Activated CD4-positive, alpha-beta T cell treated with anti-CD3 and anti-CD28 coated beads, Interleukin-2, amount 10 ng/mL, durations not matched to agents 7 days and 5 days (primary cell): ENCODE data around the gene CCDC146. TPM values are rescaled to one million over a fixed set of nuclear protein-coding genes. Genes with fewer than 3 reads are reported as not detected.
"Not testable (repeated sequence)": the region's sequence is repeated elsewhere in the genome, so short reads cannot be mapped to it uniquely, and the experiment has no call there.

Experiments
- CTCF ChIA-PET: fragments of 350-600 bp; sonication (Branson Sonifier 250); formaldehyde crosslinking; loops from one replicate; lab custom pipeline; 2021; ENCODE audit warnings: antibody characterized with exemption; lab: Charles Lee
- POLR2A ChIA-PET: fragments of 350-600 bp; sonication (Branson Sonifier 250); formaldehyde crosslinking; loops from one replicate; lab custom pipeline; 2021; ENCODE audit warnings: antibody characterized with exemption; lab: Charles Lee
- DNase-seq: peaks from one replicate; pipeline ENCODE4 v3.0.0-alpha.2; 2020
- H3K27ac Mint-ChIP-seq: one replicate; pipeline ENCODE4 v1.8.0; 2021; ENCODE audit warnings: mild to moderate bottlenecking, moderate library complexity, mixed read lengths
- H3K27me3 Mint-ChIP-seq: one replicate; pipeline ENCODE4 v1.8.0; 2021; ENCODE audit warnings: mixed read lengths
- H3K36me3 Mint-ChIP-seq: one replicate; pipeline ENCODE4 v1.8.0; 2021; ENCODE audit warnings: low read depth, mixed read lengths
- H3K4me1 Mint-ChIP-seq: one replicate; pipeline ENCODE4 v1.8.0; 2021; ENCODE audit warnings: mixed read lengths
- H3K4me3 Mint-ChIP-seq: one replicate; pipeline ENCODE4 v1.8.0; 2021; ENCODE audit warnings: mild to moderate bottlenecking, moderate library complexity, mixed read lengths
- H3K9me3 Mint-ChIP-seq: one replicate; pipeline ENCODE4 v1.8.0; 2021; ENCODE audit warnings: mixed read lengths
- total RNA-seq, 2 experiments: library from RNA; stranded (reverse); gene quantifications; one replicate each; pipeline ENCODE4 v1.2.3, GENCODE V29; 2021

The CCDC146 gene
- total RNA-seq, 2 experiments from 2014 or later = 9.2 to 10.5 TPM

GRCh38 chr7:77222819-77223218 lies 100.4 kb downstream of the CCDC146 start:
- Mint-ChIP-seq H3K9me3 (peaks cover 15% of the 10 kb centered on the region), H3K4me1 (peaks cover 23% of the 10 kb centered on the region), H3K36me3 (peaks cover 8% of the 10 kb centered on the region), H3K4me3 (no peak overlapping the region), H3K27me3 (no peaks in the 10 kb centered on the region), H3K27ac (no peak overlapping the region)
- ChIA-PET CTCF (interaction anchor here (1.5 kb wide), 1 partner anchor 109 kb away, joined by 3 read pairs; no protein-coding TSS in a partner anchor), POLR2A (no interaction called here)
- no peak for DNase-seq

- DNase-seq = no peak
- POLR2A ChIA-PET = no interaction called here
- H3K4me3 Mint-ChIP-seq = no peak overlapping the region
- peaks cover 15% of the 10 kb centered on the region for H3K9me3 Mint-ChIP-seq
- no peaks in the 10 kb centered on the region for H3K27me3 Mint-ChIP-seq
- H3K4me1 Mint-ChIP-seq = peaks cover 23% of the 10 kb centered on the region
- no peak overlapping the region for H3K27ac Mint-ChIP-seq
- CTCF ChIA-PET = interaction anchor here (1.1 to 1.5 kb wide), 2 partner anchors 24 to 109 kb away, joined by 3 read pairs; no protein-coding TSS in a partner anchor
- H3K36me3 Mint-ChIP-seq = peaks cover 8% of the 10 kb centered on the region
These were observed 100.8 kb downstream of the CCDC146 start for GRCh38 chr7:77223261-77223660.

GRCh38 chr7:77226357-77226839 lies 104.0 kb downstream of the CCDC146 start:
- H3K4me1 Mint-ChIP-seq = peaks cover 22% of the 10 kb centered on the region
- H3K36me3 Mint-ChIP-seq = peaks cover 5% of the 10 kb centered on the region
- no peak overlapping the region for H3K27ac Mint-ChIP-seq
- POLR2A ChIA-PET = no interaction called here
- DNase-seq = no peak
- CTCF ChIA-PET = interaction anchor here (1.0 to 1.3 kb wide), 3 partner anchors 11 to 28 kb away, joined by 3 read pairs; no protein-coding TSS in a partner anchor
- no peak overlapping the region for H3K4me3 Mint-ChIP-seq
- no peaks in the 10 kb centered on the region for H3K27me3 Mint-ChIP-seq
- peaks cover 3% of the 10 kb centered on the region for H3K9me3 Mint-ChIP-seq

- H3K4me3 Mint-ChIP-seq, POLR2A ChIA-PET, H3K27ac Mint-ChIP-seq, CTCF ChIA-PET, H3K36me3 Mint-ChIP-seq, H3K27me3 Mint-ChIP-seq, H3K9me3 Mint-ChIP-seq, H3K4me1 Mint-ChIP-seq, DNase-seq: not testable (repeated sequence)
These were observed 106.4 kb downstream of the CCDC146 start for GRCh38 chr7:77228795-77229194.

GRCh38 chr7:77232467-77232866 lies 110.1 kb downstream of the CCDC146 start:
- Mint-ChIP-seq H3K4me1 (no peaks in the 10 kb centered on the region), H3K9me3 (peaks cover 4% of the 10 kb centered on the region), H3K4me3 (no peak overlapping the region), H3K27ac (no peak overlapping the region), H3K36me3 (peaks cover 11% of the 10 kb centered on the region), H3K27me3 (no peaks in the 10 kb centered on the region)
- no peak for DNase-seq
- ChIA-PET CTCF (interaction anchor here (2.1 kb wide), 1 partner anchor 15 kb away, joined by 8 read pairs; no protein-coding TSS in a partner anchor), POLR2A (no interaction called here)

- H3K4me1 Mint-ChIP-seq = peaks cover 15% of the 10 kb centered on the region
- POLR2A ChIA-PET = no interaction called here
These were observed 112.9 kb downstream of the CCDC146 start for GRCh38 chr7:77235276-77235675.

GRCh38 chr7:77238703-77239136 lies 116.3 kb downstream of the CCDC146 start:
- Mint-ChIP-seq H3K4me3 (no peak overlapping the region), H3K9me3 (peaks cover 8% of the 10 kb centered on the region), H3K27ac (no peak overlapping the region), H3K4me1 (peaks cover 21% of the 10 kb centered on the region), H3K27me3 (no peaks in the 10 kb centered on the region), H3K36me3 (peaks cover 10% of the 10 kb centered on the region)
- ChIA-PET CTCF (interaction anchor here (0.7 to 2.6 kb wide), 3 partner anchors 8 to 692 kb away, joined by 3 to 14 read pairs (median 3); partner anchors contain the start of gene CCDC146), POLR2A (no interaction called here)
- no peak for DNase-seq

More at GRCh38 chr7:77235276-77235675, 112.9 kb downstream of the CCDC146 start:
- peaks cover 10% of the 10 kb centered on the region for H3K9me3 Mint-ChIP-seq
- no peak overlapping the region for H3K27ac Mint-ChIP-seq
- DNase-seq = no peak
- no peaks in the 10 kb centered on the region for H3K27me3 Mint-ChIP-seq
- H3K36me3 Mint-ChIP-seq = peaks cover 10% of the 10 kb centered on the region
- CTCF ChIA-PET = no interaction called here
- no peak overlapping the region for H3K4me3 Mint-ChIP-seq

- Mint-ChIP-seq H3K27ac (peak overlapping the region; percentile 6), H3K9me3 (peaks cover 8% of the 10 kb centered on the region), H3K4me1 (peaks cover 21% of the 10 kb centered on the region), H3K27me3 (no peaks in the 10 kb centered on the region), H3K36me3 (peaks cover 10% of the 10 kb centered on the region), H3K4me3 (no peak overlapping the region)
- ChIA-PET CTCF (interaction anchor here (1.7 to 2.6 kb wide), 2 partner anchors 7 to 117 kb away, joined by 3 to 14 read pairs; partner anchors contain the start of gene CCDC146), POLR2A (no interaction called here)
- DNase-seq = no peak
These were observed 117.1 kb downstream of the CCDC146 start for GRCh38 chr7:77239471-77239870.

GRCh38 chr7:77242068-77242467 lies 119.7 kb downstream of the CCDC146 start:
- H3K9me3 Mint-ChIP-seq = peaks cover 6% of the 10 kb centered on the region
- no peak for DNase-seq
- no peak overlapping the region for H3K4me3 Mint-ChIP-seq
- H3K27me3 Mint-ChIP-seq = no peaks in the 10 kb centered on the region
- H3K27ac Mint-ChIP-seq = no peak overlapping the region
- peaks cover 27% of the 10 kb centered on the region for H3K4me1 Mint-ChIP-seq
- ChIA-PET CTCF (no interaction called here), POLR2A (no interaction called here)
- peaks cover 8% of the 10 kb centered on the region for H3K36me3 Mint-ChIP-seq

- Mint-ChIP-seq H3K27ac (no peak overlapping the region), H3K27me3 (no peaks in the 10 kb centered on the region), H3K4me3 (no peak overlapping the region), H3K4me1 (peaks cover 27% of the 10 kb centered on the region), H3K36me3 (peaks cover 4% of the 10 kb centered on the region), H3K9me3 (peaks cover 6% of the 10 kb centered on the region)
- no peak for DNase-seq
- CTCF ChIA-PET = no interaction called here
- POLR2A ChIA-PET = no interaction called here
These were observed 120.1 kb downstream of the CCDC146 start for GRCh38 chr7:77242554-77242953.

GRCh38 chr7:77244222-77244934 lies 122.0 kb downstream of the CCDC146 start:
- Mint-ChIP-seq H3K9me3 (peaks cover 3% of the 10 kb centered on the region), H3K4me3 (no peak overlapping the region), H3K36me3 (peaks cover 4% of the 10 kb centered on the region), H3K4me1 (peaks cover 19% of the 10 kb centered on the region), H3K27ac (no peak overlapping the region), H3K27me3 (no peaks in the 10 kb centered on the region)
- CTCF ChIA-PET = no interaction called here
- POLR2A ChIA-PET = no interaction called here
- no peak for DNase-seq

GRCh38 chr7:77245015-77245755 lies 122.8 kb downstream of the CCDC146 start:
- Mint-ChIP-seq H3K36me3 (peaks cover 4% of the 10 kb centered on the region), H3K4me1 (peaks cover 13% of the 10 kb centered on the region), H3K27me3 (no peaks in the 10 kb centered on the region), H3K4me3 (no peak overlapping the region), H3K9me3 (peaks cover under 1% of the 10 kb centered on the region), H3K27ac (no peak overlapping the region)
- CTCF ChIA-PET = interaction anchor here (1.0 to 2.6 kb wide), 2 partner anchors 7 to 13 kb away, joined by 4 to 14 read pairs; no protein-coding TSS in a partner anchor
- POLR2A ChIA-PET = no interaction called here
- no peak for DNase-seq
